GM19397 (cell line): ENCODE results near the gene PEX3.
"Not testable (repeated sequence)": the region's sequence is repeated elsewhere in the genome, so short reads cannot be mapped to it uniquely, and the experiment has no call there.

ENCODE experiments used
- ATAC-seq: cut with Tn5 transposase; IDR thresholded peaks from one replicate; pipeline ENCODE4 v1.9.1; 2021; ENCODE audit warnings: mild to moderate bottlenecking, moderate library complexity; ENCODE audit not compliant: unreplicated experiment

PEX3 gene

DNA sequence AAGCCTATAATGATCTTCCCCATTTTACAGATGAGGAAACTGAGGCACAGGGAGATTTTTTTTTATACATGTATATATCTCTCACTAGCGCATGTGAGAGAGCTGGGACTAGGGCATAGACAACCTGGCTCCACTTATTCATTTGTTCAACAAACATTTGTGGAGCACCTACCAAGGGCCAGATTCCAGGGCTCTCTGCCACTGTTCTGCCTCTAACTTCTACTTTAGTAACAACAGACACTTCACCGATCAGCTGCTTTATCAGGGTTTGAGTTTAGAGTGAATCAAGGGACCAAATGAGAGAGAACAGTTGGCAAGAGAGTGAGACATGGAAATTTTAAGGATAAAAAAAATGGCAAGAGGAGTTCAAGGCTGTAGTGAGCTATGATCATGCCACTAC, 7.5 kb upstream of the PEX3 start:
- ATAC-seq, result no peak

DNA sequence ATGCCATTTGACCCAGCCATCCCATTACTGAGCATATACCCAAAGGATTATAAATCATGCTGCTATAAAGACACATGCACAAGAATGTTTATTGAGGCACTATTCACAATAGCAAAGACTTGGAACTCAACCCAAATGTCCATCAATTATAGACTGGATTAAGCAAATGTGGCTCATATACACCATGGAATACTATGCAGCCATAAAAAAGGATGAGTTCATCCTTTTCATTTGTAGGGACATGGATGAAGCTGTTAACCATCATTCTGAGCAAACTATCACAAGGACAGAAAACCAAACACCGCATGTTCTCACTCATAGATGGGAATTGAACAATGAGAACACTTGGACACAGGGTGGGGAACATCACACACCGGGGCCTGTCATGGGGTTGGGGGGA, 2.7 kb upstream of the PEX3 start:
- not testable (repeated sequence) for ATAC-seq

DNA sequence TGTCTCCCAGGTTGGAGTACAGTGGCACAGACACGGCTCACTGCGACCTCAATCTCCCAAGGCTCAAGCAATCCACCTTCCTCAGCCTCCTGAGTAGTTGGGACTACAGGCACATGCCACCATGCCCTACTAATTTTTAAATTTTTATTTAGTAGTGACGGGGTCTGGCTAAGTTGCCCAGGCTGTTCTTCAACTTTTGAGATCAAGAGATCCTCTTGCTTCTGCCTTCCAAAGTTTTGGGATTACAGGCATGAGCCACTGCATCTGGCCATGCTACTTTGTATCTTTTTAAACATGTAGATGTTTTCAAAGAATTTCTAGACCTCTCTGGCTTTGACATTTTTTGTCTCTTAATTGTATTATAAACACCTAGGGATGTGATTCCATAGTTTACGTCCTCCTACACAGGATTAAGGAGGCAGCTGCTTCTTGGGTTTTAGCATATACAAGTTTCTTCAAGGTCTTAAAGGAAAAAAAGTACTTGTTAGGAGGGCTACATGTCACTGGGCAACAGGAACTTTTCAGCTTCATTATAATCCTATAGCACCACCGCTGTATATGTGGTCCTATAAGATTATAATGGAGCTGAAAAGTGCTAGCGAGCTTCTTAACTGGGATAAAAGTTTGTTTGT, 1.4 kb upstream of the PEX3 start:
- ATAC-seq, result no peak

DNA sequence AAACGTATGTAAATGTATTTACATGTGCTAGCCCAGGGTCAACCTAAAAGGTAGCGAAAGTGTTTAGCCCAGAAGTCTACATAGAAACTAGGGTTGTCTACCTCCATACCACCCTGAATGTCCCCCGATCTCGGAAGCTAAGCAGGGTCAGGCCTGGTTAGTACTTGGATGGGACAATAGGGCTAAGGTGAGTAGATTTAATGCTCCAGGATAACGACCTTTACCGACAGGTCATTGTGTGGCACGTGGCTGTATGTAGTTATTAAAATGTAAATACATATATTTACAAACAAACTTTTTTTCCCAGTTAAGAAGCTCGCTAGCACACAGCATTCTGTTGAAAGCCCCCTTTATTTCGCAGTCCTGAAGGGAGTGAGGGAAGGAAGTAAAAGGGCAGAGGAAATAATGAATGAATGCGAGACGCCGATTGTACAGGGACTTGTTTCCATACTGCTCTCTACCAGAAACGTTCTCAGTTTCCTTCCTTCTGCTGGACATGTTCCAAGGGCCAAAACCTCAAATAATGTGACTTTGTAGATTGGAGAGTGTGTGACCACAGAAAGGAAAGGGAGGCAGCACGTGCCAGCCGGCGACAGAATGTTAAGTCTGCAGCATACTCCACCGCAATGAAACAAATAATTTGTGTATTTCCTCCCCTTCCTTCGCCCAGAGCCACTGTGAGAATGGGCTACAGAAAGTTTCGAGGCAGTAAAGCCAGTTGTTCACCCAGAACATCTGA, 722 bp upstream of the PEX3 start:
- ATAC-seq, result peak; percentile 8

DNA sequence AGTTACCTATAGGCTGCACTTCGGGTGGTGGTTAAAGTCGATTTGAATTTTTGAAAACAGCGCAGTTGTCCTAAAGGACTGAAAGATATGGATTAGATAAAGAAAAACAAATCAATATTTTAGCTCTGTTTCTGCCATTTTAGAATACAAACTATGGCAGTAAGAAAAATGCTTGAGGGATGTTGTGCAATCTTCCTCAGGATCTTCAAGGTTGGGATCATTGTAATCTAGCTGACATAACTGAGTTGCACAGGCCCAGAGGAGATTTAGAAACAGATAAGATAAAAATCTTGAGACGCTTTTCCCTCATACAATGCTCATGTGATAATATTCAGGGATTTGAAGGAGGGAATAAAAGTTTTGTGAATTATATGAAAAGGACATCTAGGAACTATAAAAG, 926 bp downstream of the PEX3 start:
- no peak for ATAC-seq

DNA sequence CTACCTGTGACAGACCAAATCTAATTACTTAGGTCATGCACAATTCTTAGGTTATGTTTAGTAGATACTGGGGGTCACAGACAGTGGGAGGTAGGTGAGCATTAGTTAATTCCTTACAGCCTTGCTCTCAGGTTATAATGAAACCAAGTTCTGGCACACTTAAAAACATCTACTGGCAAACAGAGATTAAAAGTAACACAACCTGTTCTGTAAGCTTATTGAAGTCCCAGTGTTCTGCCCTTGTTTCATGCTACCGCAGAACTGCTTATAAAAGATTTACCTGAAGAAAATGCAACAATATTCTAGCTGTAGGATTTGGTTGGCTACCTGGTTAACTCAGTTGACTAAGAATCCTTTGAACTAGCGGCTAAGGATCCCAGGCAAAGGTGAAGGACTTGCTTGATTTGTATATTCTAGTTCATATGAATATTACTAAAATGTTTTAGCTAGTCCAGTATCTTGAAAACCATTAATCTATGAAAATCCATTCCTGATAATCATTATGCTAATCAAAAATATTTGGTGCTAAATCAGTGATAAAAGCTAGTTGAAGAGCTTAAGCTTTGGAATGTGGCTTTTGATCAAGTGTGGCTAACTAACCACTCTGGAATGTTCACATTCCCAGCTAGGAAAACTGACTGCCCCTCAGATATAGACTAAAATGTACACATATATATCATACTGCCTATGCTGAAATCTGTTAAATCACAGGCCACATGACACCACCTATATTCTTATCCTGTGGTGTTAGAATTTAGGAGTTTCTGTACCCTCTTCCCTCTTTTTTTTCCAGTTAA, 7.2 kb downstream of the PEX3 start:
- no peak for ATAC-seq

DNA sequence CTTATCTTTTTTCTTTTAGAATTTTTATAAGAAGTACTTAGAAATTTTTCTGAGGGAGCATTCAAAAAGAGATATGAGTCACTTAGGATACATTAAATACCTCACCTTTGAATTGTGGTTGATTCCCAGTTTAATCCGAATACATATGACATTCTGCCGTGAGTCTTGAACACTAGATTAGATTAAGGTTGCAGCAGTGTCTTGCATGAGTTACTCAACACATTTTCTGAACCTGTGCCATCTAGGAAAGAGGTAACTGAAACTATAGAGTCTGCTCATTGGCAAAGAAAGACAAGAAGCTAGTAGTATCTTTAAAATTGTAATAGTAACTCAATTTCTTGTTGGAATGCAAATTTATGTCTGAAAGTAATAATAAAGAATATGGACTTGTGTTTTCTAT, 14.9 kb downstream of the PEX3 start:
- no peak for ATAC-seq

DNA sequence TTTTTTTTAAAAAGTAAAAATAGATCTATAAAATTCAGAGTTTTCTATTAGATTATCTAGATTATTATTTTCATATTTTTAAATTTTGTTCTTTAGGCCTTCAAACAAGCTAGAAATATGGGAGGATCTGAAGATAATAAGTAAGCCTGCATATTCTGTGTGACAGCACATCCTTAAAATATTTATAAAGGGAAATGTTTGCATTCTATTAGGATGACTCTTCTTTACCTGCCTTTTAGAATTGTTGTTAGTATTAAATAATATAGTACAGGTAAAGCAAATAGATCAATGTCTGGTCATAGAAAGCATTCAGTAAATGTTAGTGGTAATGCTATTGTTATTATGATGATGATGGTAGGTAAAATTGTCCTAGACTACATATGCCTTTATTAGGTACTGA, 17.4 kb downstream of the PEX3 start:
- no peak for ATAC-seq

DNA sequence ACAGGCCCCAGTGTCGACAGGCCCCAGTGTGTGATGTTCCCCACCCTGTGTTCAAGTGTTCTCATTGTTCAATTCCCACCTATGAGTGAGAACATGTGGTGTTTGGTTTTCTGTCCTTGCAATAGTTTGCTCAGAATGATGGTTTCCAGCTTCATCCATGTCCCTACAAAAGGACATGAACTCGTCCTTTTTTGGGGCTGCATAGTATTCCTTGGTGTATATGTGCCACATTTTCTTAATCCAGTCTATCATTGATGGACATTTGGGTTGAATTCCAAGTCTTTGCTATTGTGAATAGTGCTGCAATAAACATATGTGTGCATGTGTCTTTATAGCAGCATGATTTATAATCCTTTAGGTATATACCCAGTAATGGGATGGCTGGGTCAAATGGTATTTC, 18.2 kb downstream of the PEX3 start:
- ATAC-seq, result not testable (repeated sequence)

DNA sequence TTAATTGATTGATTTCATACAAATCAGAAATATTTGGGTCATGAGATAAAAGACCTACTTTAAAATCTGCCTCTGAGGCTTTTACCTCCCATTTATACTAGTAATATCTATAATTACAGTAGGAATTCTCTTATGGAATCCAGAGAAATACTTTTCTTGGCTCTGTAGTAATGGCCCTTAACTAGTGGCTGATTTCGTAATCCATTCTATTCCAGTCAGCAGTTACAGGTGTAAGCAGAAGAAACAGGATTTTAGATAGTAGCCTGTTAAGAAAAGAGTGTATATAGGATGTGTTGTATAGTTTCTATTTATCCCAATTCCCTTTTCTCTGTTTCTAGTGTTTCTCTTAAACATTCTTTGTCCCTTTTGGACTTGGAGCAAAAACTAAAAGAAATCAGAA, 21.2 kb downstream of the PEX3 start:
- ATAC-seq, result no peak

DNA sequence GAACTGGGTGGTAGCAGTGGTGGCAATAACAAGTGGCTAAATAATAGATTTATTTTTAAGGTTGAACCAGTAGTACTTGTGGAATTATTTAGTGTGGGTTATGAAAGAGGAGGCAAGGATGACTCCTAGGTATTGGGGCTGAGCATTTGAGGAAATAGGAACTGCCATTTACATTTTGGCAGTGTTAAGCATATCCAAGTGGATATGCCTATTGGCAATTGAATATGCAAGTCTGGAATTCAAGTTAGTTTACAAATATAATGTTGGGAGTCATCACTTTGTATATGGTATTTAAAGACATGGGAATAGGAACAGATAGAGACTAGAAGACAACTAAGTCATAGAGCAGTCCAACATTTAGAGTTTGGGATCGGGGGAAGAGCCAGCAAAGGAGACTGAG, 25.9 kb downstream of the PEX3 start:
- ATAC-seq, result no peak

DNA sequence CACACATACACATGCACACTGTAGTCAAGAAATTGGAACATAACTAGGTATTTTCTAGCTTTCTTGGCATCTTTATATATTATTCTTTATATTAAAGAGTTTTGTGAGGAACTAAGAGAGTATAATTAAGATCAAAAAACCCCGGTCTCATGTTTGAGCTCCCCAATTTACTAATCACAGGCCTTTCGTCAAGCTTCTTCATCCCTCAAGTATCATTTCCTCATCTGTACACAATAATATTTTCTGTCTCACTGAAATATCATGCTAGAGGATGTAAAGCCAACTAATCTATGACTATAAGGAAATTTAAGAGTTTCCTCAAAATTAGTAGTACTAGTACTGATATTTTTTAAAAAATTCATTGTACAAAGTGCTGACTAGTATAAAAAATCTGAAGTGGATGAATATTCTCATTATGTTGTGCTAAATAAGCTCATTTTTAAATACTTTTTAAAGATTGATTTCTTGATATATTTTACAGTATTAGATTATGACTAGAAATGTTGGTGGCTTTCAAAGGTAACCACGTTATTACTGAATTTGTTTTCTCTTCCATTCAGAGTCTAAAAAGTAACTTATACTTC, 28.0 kb downstream of the PEX3 start:
- ATAC-seq, result no peak

DNA sequence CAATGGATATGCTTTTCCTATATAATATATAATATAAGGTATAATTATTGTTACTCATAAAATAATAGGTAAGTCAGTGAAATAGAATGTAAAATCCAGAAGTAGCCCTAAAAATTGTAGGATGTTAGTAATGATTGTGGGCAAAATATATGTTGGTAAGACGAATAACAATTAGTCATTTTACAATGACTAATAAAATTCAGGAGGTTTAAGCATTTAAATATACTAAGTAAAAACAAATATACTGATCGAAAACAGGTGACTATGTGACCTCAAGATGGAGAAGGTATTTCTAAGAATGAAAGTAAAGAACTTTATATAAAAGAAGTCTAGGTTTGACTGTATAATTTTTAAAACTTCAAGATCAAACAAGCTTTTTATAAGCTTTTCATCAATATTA, 32.0 kb downstream of the PEX3 start:
- no peak for ATAC-seq

DNA sequence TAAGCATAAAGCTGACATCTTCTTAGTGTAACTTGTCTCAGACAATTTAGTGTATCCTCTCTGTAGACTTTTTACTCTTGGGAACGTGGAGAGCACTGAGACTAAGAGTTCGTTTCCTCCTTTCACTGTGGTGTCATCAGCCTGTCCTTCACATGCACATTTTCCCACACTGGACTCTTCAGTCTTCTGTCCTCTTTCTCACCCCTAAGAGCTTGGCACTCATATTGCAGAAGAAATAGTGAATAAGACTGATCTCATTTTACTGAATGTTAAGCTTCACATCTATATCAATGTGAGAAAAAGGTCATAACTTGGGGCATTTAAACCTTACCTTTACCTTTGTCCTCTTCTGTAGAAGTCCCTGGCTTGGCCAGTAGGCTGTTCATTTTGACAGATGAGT, 35.4 kb downstream of the PEX3 start:
- ATAC-seq, result no peak

DNA sequence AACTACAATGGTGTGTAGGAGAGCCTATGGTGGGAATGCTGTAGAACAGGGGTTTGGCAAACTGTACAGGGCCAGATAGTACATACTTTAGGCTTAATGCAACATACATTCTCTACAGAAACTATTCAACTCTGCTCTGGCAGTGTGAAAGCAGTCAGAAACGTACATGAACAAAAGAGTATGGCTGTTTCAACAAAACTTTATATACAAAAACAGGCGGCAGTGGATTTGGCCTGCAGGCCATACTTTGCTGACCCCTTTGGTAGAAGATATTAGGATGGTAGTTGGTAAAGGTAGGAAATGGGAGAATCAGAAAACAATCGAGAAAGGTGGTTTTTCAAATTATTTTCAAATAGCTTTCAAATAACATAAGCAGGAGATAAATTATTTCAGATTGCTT, 36.1 kb downstream of the PEX3 start:
- no peak for ATAC-seq

DNA sequence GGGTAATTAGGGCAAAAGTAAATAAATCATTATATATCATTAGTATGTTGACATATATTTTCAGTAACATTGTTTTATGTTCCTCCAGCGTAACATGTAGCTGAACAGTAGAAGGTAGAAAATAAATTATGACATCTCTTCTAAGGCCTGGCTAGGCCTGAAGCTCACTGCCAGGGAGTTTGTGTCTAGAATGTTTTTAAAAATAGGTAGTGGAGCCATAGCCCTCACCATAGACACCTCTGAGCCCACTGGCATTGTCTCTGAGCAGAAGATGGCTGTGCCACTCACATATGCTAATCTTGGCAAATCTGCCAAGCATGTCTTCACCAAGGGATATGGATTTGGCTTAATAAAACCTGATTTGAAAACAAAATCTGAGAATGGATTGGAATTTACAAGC, 39.6 kb downstream of the PEX3 start:
- no peak for ATAC-seq

DNA sequence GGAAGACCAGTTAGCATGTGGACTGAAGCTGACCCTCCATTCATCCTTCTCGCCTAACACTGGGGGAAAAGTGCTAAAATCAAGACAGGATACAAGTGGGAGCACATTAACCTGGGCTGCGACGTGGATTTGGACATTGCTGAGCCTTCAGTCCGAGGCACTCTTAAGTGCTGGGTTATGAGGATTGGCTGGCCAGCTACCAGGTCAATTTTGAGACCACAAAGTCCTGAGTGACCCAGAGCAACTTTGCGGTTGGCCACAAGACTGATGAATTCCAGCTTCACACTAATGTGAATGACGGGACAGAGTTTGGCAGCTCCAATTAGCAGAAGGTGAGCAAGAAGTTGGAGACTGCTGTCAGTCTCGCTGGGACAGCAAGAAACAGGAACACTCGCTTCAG, 40.2 kb downstream of the PEX3 start:
- ATAC-seq, result no peak

DNA sequence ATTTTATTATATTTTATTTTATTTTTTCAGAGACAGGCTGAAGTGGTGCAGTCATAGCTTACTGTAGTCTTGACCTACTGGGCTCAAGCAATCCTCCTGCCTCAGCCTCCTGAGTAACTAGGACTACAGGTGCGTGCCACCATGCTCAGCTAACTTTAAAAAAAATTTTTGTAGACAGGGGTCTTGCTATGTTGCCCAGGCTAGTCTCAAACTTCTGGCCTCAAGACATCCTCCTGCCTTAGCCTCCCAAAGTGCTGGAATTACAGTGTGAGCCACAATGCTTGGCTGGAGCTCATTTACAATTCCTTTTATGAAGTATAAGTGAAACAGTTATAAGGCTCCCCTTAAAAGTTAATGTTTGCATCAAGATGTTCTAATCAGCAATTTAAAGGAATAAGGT, 46.4 kb downstream of the PEX3 start:
- ATAC-seq, result no peak

DNA sequence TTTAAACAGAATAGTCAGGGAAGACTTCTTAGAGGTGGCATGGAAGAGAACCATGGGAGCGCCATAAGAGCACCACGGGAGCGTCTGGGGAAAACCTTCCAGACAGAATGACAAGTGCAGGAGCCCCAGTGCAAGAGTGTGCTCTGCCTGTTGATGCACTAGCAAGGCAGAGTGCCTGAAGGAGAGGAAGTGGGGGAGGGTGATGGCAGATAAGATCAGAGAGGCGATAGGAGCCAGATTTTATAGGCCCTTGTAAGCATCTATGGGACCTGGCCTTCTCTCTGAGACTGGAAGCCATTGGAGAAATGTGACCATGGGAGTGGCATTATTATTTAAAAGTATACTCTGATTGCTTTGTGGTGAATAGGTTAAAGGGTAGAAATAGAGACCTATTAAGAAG, 47.8 kb downstream of the PEX3 start:
- ATAC-seq, result no peak

DNA sequence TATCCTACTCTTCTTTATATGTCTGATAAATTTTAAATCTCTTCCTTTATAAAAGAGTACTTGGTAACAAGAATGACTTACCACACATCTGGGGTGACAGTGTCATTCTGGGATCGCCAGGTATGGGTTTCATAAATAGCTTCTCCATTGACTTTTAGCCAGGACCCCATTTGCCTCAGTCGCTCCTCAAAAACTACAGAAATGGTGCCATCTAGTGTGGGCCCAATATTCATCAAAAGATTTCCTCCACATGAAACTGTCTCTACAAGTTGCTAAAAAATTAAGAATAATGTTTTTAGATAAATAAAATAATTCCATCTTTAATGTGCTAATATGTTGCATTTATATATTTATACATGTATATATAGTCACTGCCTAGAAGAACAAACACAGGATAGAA, 51.2 kb downstream of the PEX3 start:
- ATAC-seq, result no peak

DNA sequence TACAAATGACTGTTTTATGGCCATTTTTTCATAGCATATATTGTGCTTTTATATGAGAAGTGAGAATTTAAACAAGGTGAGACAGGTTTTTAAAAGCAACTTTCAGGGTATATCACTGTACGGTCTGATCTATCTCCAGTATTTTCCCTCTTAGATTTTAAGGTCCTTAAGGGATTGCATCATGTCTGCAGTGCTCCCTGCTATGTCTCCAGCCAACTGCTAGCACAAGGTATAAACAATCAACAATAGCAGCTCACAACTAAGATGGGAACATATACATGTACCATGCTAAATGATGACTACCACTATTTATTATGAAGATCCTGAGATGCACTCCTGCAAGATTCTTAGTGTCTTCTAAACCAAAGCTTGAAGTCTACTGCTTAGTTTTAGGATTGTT, 53.8 kb downstream of the PEX3 start:
- ATAC-seq, result no peak

DNA sequence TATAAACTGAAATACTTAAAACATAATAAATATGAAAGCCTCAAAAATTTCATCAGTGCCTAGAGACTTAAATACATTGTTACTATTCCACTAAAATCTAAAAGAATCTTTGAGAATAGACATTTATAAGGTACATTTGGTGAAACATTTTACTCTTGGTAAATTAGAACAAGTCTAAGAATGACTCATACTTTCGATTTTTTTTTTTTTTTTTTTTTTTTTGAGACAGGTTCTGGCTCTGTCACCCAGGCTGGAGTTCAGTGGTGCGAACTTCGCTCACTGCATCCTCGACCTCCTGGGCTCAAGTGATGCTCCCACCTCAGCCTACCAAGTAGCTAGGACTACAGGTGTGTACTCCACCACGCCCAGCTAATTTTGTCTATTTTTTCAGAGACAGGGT, 54.5 kb downstream of the PEX3 start:
- no peak for ATAC-seq
